ENCODE results near the gene EMB.

DNA sequence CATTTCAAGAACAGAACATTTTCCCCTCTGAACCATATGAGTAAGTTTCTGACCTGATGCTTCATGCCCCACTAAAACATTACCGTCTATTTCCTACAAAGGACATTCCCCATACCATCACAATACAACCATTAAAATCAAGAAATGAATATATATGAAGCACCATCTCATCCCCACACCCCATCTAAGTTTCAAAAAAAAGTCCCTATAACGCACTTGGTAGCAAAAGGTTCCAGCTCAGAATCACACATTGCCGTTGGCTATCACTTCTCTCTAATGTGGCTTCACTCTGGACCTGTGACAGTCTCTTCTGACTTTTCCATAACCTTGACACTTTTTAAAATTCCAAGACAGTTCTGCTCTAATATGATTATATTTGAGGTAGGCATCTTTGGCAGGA, 5.9 kb downstream of the EMB start:
- TF ChIP-seq TAF1 (IDR thresholded peaks at IDR 0.05; ENCODE audit: low read depth) (no peak), CREB1 (IDR thresholded peaks at IDR 0.05; ENCODE audit: low read depth) (no peak), NFIC (IDR thresholded peaks at IDR 0.05) (no peak), YY1 (IDR thresholded peaks at IDR 0.05; ENCODE audit: low read depth) (no peak), FOXM1 (IDR thresholded peaks at IDR 0.05; ENCODE audit: borderline replicate concordance, low read depth) (no peak), TEAD4 (IDR thresholded peaks at IDR 0.05) (no peak), ZBTB7A (IDR thresholded peaks at IDR 0.05; ENCODE audit: low read depth) (no peak)
- TF ChIP-seq, protein P1, sequence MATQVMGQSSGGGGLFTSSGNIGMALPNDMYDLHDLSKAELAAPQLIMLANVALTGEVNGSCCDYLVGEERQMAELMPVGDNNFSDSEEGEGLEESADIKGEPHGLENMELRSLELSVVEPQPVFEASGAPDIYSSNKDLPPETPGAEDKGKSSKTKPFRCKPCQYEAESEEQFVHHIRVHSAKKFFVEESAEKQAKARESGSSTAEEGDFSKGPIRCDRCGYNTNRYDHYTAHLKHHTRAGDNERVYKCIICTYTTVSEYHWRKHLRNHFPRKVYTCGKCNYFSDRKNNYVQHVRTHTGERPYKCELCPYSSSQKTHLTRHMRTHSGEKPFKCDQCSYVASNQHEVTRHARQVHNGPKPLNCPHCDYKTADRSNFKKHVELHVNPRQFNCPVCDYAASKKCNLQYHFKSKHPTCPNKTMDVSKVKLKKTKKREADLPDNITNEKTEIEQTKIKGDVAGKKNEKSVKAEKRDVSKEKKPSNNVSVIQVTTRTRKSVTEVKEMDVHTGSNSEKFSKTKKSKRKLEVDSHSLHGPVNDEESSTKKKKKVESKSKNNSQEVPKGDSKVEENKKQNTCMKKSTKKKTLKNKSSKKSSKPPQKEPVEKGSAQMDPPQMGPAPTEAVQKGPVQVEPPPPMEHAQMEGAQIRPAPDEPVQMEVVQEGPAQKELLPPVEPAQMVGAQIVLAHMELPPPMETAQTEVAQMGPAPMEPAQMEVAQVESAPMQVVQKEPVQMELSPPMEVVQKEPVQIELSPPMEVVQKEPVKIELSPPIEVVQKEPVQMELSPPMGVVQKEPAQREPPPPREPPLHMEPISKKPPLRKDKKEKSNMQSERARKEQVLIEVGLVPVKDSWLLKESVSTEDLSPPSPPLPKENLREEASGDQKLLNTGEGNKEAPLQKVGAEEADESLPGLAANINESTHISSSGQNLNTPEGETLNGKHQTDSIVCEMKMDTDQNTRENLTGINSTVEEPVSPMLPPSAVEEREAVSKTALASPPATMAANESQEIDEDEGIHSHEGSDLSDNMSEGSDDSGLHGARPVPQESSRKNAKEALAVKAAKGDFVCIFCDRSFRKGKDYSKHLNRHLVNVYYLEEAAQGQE (IDR thresholded peaks at IDR 0.05; ENCODE audit: low read depth) = no peak
